Urothelium cell line (cell line): Measurements from ENCODE around the gene BMPR1B.

Experiments
- DNase-seq: peaks from one replicate; pipeline ENCODE4 v3.0.0; 2011; ENCODE audit warnings: low spot score, mixed read lengths
- FAIRE-seq: peaks from 2 replicates; lab custom pipeline; 2011; peaks lifted over from hg19 to GRCh38; lab: Jason Lieb, UNC

The BMPR1B gene

DNA sequence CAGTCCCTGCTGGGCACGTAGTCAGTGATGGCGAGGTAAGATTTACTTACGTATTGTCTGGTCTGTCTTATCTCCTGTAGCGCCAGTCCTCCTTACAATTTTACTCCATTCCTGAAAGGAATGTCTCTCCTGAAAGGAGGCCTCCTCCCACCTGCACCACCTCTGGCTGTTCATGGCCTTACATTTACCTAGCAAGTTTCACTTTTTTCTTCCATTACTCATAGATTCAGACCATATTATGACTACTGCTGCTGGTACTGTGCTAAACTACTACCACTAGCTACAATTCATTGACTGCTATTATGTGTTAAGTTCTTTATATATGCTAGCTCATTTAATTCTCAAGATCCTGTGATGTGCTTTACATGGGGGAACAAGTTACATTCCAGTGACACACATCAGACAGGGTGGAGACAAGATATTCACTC is 189.9 kb downstream of the BMPR1B start:
- DNase-seq (no peak), FAIRE-seq (peak; percentile 50)

DNA sequence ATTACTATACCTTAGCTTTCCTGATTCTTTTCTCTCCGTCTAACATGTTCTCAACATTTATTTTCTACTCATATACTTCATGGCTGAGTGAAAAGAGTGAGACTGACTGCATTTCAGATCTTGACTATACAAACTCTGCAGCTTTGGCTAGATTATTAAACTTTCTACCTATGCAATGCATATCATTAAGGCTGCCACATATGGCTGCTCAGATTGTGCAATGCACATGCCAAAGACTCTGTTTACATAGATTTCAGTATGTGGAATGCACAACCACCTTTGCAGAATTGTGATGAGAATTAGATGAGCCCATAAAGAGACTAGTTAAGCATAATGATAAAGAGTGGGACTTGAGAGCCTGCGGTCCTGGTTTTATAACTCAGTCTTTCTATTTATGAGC is 196.5 kb downstream of the BMPR1B start:
- no peak for DNase-seq
- no peak for FAIRE-seq

DNA sequence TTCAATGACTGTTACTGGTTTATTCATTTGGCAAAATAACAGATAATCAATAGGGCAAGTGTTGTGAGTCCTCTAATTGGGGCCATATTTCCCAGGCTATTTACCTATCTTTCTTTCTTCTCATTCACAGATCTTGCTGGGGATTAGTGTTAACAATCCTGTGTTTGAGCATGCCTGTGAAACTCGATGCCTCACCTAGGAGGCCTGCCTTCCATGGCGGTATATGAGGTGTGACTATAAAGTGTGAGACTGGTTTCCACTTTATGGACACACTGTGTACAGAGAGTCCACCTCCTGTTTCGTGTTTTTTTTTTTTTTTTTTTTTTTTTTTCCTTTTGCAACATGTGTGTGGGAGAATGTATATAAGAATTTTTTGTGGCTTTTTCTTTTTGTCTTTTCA is 199.3 kb downstream of the BMPR1B start:
- no peak for FAIRE-seq

DNA sequence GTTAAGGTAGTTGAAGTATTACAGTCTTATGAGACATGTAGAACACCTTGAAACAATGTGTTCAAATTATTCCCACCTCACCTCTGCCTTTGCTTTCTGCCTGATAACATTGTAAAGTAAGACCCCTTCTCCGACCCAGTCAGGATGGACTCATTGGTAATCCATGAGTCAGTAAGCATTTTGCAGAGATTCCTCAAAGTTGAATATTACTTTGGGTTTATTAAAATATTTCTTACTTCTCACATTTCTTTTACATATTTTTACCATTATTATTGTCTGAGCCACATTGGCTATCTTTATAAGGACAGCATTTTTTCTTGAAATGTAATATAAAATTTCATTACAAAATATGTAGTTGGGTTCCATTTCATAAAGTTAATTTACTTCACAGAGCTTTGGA is 201.6 kb downstream of the BMPR1B start:
- FAIRE-seq: no peak
- DNase-seq: no peak

More for the DNA sequence above, 199.3 kb downstream of the BMPR1B start:
- no peak for DNase-seq

DNA sequence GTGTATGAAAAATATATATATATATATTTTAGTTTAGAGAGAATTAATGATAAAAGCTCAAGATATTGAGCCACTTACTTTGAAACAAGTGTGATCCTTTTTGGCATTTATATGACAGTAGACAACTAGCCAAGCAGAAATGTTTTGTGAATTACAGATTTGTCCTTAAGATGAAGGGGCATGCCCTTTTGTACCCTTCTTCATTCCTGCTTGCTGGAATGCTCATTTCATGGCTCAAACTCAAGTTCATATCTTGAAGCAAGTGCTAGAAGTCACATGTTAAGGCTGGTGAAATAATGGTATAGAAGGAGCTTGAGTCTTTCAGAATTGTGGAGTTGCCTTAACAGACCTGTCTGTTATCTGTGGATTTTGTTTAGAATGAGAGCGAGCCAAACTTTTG is 203.0 kb downstream of the BMPR1B start:
- FAIRE-seq (no peak), DNase-seq (no peak)

DNA sequence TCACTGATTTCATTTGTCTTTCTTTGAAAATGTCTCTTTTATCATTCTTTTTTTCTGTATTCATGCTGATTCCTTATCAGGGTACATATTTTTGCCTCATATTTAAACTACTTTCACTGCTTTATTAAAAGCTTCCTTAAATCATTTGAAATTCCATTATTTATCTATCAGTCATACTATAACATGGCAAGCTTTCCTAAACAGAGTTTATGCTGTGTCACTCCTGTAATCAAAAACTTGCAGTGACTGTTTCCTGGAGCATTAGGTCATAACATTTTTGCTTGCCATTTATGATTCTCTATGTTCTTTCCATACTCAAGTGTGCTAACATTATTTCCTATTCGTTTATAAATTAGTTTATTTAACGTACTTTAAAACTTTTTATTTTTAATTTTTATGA is 203.7 kb downstream of the BMPR1B start:
- no peak for DNase-seq
- no peak for FAIRE-seq

DNA sequence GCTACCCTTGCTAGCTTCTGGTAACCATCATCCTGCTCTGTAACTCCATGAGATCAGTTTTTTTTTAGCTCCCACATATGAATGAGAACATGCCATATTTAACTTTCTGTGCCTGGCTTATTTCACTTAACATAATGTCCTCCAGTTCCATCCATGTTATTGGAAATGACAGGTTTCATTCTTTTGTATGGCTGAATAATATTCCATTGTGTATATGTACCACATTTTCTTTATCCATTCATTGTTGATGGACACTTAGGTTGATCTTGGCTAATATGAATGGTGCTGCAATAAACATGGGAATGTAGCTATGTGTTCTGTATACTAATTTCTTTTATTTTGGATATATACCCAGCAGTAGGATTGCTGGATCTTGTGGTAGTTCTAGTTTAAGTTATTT is 204.7 kb downstream of the BMPR1B start:
- no peak for DNase-seq
- FAIRE-seq: no peak

DNA sequence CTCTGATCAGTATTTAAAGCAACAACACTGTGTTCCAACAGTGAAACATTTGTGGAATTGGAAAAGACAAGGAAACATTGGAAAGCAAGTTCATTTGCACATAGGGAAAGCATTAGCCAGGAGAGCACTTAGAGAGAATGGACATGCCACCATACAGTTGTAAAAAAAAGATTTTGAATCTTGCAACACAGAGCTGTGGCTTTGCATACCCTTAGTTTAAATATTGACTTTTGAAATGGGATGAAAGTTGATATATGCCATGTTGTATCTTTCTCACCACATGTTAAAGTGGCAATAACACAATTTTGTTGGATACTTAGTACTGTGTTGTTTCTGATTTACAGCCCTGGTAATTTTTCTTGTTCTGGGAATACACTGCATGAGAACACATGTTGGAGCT is 208.1 kb downstream of the BMPR1B start:
- FAIRE-seq (no peak), DNase-seq (no peak)

DNA sequence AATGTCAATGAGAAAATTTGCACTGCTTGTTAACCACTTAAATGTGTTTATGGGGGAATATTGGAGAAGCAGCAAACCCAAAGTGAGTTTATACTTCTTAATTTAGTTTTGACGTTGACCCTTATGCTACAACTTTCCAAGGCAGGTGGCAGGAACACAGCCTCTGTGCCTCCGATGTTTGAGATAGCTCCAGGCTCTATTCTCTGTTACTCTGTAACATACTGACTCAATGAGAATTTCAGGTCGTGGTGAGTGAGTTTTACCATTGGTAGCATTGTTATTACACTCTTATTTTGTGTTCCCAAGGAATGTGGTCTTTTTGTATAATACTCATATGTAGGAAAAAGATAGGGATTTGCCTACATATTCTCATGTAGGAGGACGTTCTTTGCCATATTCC is 210.7 kb downstream of the BMPR1B start:
- DNase-seq: no peak
- FAIRE-seq: no peak

DNA sequence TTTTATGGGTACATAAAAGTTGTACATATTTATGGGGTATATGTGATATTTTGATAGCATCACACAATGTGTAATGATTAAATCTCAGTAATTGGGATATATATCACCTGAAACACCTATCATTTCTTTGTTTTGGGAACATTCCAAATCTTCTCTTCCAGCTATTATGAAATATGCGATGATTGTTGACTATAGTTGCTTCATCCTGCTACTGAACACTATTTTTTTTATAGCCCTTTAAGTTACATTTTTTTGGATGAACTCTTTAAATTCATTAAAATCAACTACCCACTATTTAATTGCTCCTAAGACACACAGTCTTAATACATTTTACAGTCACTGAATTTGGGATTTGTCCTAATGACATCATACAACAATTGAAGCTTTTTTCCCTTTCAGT is 212.9 kb downstream of the BMPR1B start:
- FAIRE-seq: no peak
- DNase-seq: no peak

DNA sequence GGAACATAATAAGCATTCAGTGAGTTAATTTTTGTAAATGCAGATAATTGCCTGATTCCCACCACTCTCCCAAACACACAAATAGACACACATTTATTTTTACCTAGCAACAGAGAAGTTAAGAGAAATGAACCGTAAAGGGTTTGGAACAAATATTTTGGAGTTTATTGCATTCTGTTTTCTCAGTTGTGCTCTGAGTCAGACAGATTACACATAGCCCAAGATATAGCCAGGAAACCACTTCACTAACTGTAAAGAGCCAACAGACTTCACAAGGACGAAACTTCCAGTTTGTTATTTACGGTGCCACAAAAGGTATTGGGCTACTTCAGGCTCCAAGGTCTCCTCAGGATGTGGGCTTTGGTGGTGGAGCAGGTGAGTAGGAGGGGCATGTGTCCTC is 217.0 kb downstream of the BMPR1B start:
- FAIRE-seq: no peak

DNA sequence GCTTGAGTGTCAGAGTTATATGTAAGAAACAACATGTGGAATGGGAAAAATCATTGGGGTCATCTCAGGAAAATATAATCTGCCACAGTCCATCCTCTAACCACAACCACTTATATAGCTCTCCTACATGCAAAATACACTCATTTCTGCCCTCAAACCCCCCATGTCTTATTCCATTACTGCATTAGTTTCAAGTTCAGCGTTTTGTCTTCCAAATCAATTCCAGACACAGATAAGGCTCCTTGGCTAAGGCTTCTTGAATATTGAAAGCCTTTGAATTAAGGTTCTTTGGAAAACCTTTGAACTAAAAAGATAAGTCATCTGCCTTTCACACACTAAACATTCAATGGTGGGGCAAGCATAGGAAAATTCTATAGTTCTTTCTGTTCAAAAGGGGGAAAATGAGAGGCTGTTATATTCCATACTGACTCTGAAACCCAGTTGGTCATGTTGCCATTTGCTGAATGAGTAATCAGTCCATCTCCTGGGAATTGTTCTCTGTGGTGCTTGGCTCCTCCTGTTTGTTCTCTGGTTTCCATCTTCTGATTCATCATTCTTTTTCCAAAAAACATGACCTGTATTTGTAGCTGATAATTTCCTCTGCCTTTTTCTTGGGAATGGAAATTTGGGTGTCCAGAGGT is 218.7 kb downstream of the BMPR1B start:
- DNase-seq (peak; percentile 33), FAIRE-seq (no peak)

More for the DNA sequence above, 217.0 kb downstream of the BMPR1B start:
- DNase-seq: no peak

DNA sequence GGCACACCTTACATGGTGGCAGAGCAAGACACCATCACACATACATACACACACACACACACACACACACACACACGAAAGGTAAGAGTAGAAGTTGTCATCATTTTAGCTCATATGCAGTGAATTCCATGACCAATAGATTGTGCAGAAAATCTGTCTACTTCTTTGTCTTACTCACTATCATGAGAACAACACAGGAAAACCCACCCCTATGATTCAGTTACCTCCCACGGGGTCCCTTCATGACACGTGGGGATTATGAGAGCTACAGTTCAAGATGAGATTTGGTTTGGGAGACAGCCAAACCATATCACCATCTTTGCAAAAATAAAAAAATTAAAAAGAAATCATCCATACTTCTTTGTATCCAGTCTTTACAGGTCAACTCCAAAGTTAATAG is 221.1 kb downstream of the BMPR1B start:
- FAIRE-seq (no peak), DNase-seq (no peak)

DNA sequence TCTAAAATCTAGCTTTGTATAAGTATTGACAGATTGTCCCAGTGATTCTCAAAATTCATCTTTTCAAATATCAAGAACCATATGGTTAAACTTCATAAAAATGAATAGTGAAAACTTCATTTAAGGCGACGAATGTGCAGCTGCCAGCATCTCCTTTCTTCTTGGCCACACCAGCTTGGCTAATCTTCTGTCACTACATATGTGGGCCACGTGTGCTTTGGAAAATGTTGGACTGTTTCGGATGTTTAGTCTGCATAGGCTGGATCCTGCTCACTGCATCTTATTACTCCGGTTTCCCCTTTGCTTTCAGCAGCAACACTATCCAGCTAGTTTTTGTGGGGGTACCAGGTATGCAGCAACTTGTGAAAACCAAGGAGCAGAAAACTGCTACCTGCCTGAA is 221.9 kb downstream of the BMPR1B start:
- FAIRE-seq: no peak
- no peak for DNase-seq

DNA sequence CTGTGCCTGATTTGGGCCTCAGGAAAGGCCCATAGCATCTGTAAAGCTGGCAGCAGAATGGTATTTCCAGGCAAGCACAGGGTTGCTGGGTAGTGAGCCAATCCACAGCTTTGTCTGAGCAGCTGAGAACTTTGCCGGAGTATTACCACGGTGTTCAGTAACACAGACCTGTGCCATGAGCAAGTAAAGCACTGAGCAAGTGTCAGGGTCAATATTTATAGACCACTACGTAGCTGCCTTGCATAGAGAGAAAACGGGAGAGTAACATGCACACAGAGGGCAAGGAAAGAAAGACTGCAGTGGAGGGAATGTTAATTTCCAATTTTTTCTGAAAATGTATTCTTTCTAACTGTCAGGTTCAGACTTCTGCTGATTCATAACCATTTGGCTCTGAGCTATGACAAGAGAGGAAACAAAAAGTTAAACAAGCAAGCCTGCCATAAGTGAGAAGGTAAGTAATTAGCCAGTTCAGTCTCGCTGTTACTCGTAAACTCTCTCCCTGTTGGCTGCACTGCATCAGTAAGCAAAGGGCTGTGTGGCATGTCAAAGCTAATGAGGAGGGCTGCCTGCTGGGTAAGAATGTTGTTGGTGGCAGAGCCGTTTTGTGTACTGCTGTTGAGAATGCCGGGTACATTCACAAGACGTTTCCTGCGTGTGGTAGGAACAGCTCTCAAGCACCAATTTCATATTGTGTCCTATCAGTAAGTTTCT is 238.1 kb downstream of the BMPR1B start:
- FAIRE-seq (no peak), DNase-seq (no peak)

DNA sequence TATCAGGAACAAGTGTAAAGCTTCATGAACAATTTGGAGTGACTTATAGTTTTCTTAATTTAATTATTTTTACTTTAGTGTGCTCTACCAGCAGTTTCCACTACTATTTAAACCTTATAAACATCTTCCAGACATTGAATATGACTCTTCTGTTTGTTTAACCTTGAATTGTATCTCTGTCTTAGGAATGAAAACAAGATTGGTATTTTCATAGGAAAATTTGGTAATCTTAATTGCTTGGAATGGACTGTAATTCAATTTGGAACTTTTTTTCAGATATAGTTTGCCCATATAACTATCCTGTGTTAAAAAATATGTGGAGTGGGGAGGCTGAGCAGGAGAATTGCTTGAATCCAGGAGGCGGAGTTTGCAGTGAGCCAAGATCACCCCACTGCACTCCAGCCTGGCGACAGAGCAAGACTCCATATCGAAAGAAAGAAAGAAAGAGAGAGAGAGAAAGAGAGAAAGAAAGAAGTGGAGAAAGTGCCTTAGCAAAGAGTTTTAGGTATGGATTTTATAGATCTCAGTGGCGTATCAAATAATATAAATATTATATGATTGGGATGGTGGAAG is 242.4 kb downstream of the BMPR1B start:
- FAIRE-seq: no peak

DNA sequence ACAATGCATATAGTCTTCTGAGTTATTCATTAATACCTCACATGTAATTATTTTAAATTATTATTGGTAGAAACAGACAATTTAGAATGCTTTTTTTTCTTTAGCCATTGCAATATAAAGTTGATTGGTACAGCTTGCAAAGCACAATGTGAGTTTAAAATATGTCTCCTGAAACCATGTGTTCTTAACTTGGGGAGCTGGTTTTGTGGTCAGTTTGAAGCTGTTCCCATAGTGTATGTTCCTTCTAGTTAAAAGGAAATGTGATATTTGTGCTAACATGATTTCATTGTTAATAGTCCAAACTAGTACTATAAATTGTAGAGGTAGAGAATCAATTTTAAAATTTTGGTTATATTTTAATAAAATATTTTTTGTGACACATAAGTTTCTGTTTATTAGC is 247.2 kb downstream of the BMPR1B start:
- no peak for DNase-seq
- FAIRE-seq: no peak

More for the DNA sequence above, 242.4 kb downstream of the BMPR1B start:
- DNase-seq: no peak

DNA sequence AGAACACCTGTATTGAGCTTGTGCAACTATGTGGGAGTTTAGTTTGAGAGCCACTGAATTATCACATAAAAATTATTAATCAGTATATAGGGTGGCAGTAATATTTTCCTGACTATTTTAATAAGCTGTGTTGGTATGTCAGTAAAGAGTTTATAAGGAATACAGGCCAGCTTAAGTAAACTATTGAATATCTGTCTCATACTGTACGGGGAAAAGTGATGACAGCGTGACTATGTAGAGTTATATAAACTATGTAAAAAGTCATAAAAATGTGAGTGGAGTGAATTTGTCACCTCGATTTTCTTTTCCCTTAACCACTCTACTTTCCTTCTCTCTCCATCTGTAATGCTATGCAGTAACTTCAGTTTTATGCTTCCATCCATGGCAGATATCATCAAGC is 250.2 kb downstream of the BMPR1B start:
- no peak for FAIRE-seq
- no peak for DNase-seq

DNA sequence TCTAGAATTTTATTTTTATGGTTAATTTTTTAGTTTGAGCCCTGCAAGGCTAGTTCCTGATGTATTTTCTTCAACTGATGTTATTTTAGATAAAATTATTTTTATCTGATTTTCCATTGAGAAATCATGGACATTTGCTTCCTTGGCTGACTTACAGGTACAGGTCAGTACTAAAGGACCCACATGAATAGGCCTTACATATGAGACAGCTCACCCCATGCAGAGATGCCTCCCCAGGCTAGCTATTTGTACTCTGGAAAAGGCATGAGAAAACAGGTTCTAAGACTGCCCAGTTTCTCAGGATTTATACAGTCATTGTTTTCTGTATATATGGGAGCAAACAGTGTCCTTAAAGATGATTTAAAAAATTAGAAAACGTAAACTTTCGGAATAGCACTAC is 255.5 kb downstream of the BMPR1B start:
- no peak for FAIRE-seq
- no peak for DNase-seq

DNA sequence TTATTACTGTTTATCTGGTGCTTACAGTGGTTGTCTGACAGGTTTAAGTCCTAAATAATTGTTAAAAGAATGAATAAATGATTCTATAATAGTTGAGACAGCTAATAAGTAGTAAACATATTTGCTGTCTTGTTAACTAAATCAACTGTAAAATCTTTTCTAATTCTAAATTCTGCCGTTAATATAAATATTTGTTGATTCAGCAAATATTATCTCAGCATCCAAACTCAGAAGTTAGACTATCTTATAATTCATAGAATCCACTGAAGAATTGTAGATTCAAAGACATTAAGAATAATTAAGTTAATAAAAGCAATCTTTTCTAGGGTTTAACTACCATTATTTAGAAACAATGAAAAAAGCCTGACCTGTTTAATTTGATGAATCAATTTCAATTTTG is 256.3 kb downstream of the BMPR1B start:
- DNase-seq: no peak
- FAIRE-seq: no peak

DNA sequence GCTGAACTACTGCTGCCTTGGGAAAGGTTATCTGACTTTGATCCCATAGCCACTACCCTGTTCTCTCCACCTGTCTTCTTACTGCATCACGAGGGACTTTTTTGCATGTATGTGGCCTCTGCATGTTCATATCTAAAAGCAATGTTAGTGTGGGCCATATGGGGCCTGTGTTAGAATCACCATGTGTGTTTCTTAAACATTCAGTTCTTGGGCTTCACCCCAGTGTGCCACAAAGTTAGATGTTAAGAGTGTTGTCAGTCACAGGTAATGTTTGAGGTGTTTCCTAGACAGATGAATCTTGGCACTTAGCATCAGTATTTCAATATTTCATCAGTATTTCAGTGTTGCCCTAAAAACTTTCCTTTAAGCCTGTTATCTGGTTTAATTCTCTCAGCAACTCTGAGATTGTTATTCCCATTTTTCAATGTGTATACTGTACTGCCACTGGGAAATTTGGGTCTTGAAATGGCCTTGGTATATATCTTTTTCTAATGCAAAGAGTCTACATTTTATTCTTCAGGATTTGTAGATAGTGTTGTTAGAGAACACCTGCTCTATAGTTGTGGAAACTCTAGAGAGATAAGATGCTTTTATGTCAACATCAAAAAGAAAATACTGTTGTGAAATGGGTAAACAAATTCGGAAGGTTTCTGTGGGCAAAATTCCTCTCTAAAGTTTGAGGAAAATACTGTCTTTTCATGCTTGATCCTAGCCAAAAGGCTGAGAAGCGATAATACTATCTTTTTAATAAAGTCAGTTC is 259.7 kb downstream of the BMPR1B start:
- FAIRE-seq: no peak
- no peak for DNase-seq

DNA sequence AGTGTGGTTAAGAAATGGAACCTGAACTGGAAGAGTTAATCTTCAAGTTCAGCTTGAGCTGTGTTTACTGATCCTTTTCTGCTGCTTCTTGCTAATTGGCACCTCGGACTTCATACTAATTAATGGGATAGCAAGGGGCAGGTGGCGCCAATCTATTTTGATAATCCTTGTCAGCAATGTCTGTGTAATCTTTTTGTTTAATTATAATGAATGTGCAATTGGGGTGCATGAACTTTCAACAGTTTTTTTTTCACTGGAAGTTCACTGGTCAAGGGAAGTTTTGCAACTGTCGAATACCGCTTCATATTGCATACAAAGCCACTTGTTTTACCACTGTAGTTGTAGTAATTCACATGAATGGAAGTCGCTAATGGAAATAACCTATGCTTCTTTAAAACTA is 261.0 kb downstream of the BMPR1B start:
- DNase-seq (no peak), FAIRE-seq (no peak)
